HEK293T (cell line): ENCODE measurements around the gene LAMA3.

Experiments used
- BHLHE40 ChIP-seq: fragments of 450-650 bp; IDR thresholded peaks from 2 replicates; pipeline ENCODE4 v1.6.1; 2016; ENCODE audit warnings: mild to moderate bottlenecking, moderate library complexity, borderline replicate concordance
- FOXA1 ChIP-seq: fragments of 450-650 bp; IDR thresholded peaks from 2 replicates; pipeline ENCODE4 v1.6.1; 2016; ENCODE audit warnings: mild to moderate bottlenecking
- FOXK2 ChIP-seq: fragments of 450-650 bp; IDR thresholded peaks from 2 replicates; pipeline ENCODE4 v1.6.1; 2016; ENCODE audit warnings: mild to moderate bottlenecking
- FOXM1 ChIP-seq: fragments of 450-650 bp; IDR thresholded peaks from 2 replicates; pipeline ENCODE4 v1.6.1; 2017; ENCODE audit warnings: mild to moderate bottlenecking, borderline replicate concordance
- L3MBTL2 ChIP-seq: fragments of 450-650 bp; conservative IDR thresholded peaks from 2 replicates; pipeline ENCODE4 v1.6.1; 2016; ENCODE audit warnings: mild to moderate bottlenecking
- NFRKB ChIP-seq: fragments of 450-650 bp; IDR thresholded peaks from 2 replicates; pipeline ENCODE4 v1.6.1; 2016; ENCODE audit warnings: mild to moderate bottlenecking, moderate library complexity
- PKNOX1 ChIP-seq: fragments of 450-650 bp; IDR thresholded peaks from 2 replicates; pipeline ENCODE4 v1.6.1; 2016
- SP1 ChIP-seq: fragments of 450-650 bp; IDR thresholded peaks from 2 replicates; pipeline ENCODE4 v1.6.1; 2017
- ZNF384 ChIP-seq: fragments of 450-650 bp; IDR thresholded peaks from 2 replicates; pipeline ENCODE4 v1.6.1; 2016

GRCh38 chr18:23887035-23887434 lies 197.8 kb downstream of the LAMA3 start:
- no peak for TF ChIP-seq L3MBTL2
- TF ChIP-seq FOXA1 = no peak
- TF ChIP-seq BHLHE40 = no peak
- TF ChIP-seq FOXM1 = no peak
- no peak for TF ChIP-seq FOXK2
- no peak for TF ChIP-seq SP1
- no peak for TF ChIP-seq NFRKB
- no peak for TF ChIP-seq PKNOX1
- no peak for TF ChIP-seq ZNF384
